OCI-LY7 (cell line): ENCODE measurements around the gene FOXJ3. TPM values are rescaled to one million over a fixed set of nuclear protein-coding genes. Genes with fewer than 3 reads are reported as not detected.

Experiments used
- BruUV-seq: library from RNA; stranded (reverse); fragments of 400-500 nt; replicated peaks from 2 replicates; lab custom pipeline; 2021; lab: Mats Ljungman, UMichigan
- CTCF ChIA-PET: fragments of 300-600 bp; sonication (Branson Sonifier 250); formaldehyde crosslinking; loops from one replicate; lab custom pipeline; 2022; ENCODE audit warnings: antibody characterized with exemption; ENCODE audit not compliant: unreplicated experiment; lab: Charles Lee
- POLR2A ChIA-PET: fragments of 300-600 bp; sonication (Branson Sonifier 250); formaldehyde crosslinking; loops from one replicate; lab custom pipeline; 2022; ENCODE audit warnings: antibody characterized with exemption; lab: Charles Lee
- DNase-seq: peaks from one replicate; pipeline ENCODE4 v3.0.0-alpha.2; 2015; ENCODE audit warnings: low spot score
- H2AFZ ChIP-seq: fragments of 200-600 bp; sonication (generic), shearing (Covaris generic); 2 replicates; pipeline ENCODE4 v1.6.1; 2014; ENCODE audit warnings: mild to moderate bottlenecking, antibody characterized with exemption, low read length, moderate library complexity
- H3K27ac ChIP-seq: fragments of 200-600 bp; sonication (generic); 2 replicates; pipeline ENCODE4 v1.5.1; 2014; ENCODE audit warnings: mixed run types, low read depth, mild to moderate bottlenecking, moderate library complexity, low read length, inconsistent platforms; ENCODE audit not compliant: poor library complexity, severe bottlenecking
- H3K36me3 ChIP-seq: fragments of 200-600 bp; sonication (generic); 2 replicates; pipeline ENCODE4 v1.6.1; 2014; ENCODE audit warnings: mild to moderate bottlenecking, antibody characterized with exemption, low read length, moderate library complexity, mixed read lengths; ENCODE audit not compliant: insufficient read depth
- H3K4me1 ChIP-seq: fragments of 200-600 bp; sonication (generic); 2 replicates; pipeline ENCODE4 v1.5.1; 2014; ENCODE audit warnings: mild to moderate bottlenecking, low read length; ENCODE audit not compliant: insufficient read depth, poor library complexity, severe bottlenecking
- H3K4me2 ChIP-seq: fragments of 200-600 bp; sonication (generic); 2 replicates; pipeline ENCODE4 v1.6.1; 2014; ENCODE audit warnings: mild to moderate bottlenecking, low read length
- H3K4me3 ChIP-seq: fragments of 200-600 bp; sonication (generic); 2 replicates; pipeline ENCODE4 v1.5.1; 2014; ENCODE audit warnings: mild to moderate bottlenecking, low read depth, low read length; ENCODE audit not compliant: poor library complexity, severe bottlenecking
- H3K79me2 ChIP-seq: fragments of 200-600 bp; sonication (generic); 2 replicates; pipeline ENCODE4 v1.6.1; 2016; ENCODE audit warnings: low read depth, mild to moderate bottlenecking, low read length, moderate library complexity, mixed read lengths; ENCODE audit not compliant: insufficient read depth
- H3K9me2 ChIP-seq: fragments of 200-600 bp; sonication (generic); 2 replicates; pipeline ENCODE4 v1.6.1; 2016; ENCODE audit warnings: mild to moderate bottlenecking, low read length, mixed read lengths; ENCODE audit not compliant: insufficient read depth
- H3K9me3 ChIP-seq: fragments of 200-600 bp; sonication (generic); 2 replicates; pipeline ENCODE4 v1.6.1; 2014; ENCODE audit warnings: mild to moderate bottlenecking, mixed run types, low read length, mixed read lengths
- H4K20me1 ChIP-seq: fragments of 200-600 bp; sonication (generic); 2 replicates; pipeline ENCODE4 v1.6.1; 2014; ENCODE audit warnings: mild to moderate bottlenecking, antibody characterized with exemption, low read length, moderate library complexity, mixed read lengths; ENCODE audit not compliant: insufficient read depth
- CTCF ChIP-seq: fragments of 200-600 bp; sonication (generic); conservative IDR thresholded peaks from 2 replicates; pipeline ENCODE4 v1.5.1; 2014; ENCODE audit warnings: mild to moderate bottlenecking, antibody characterized with exemption, low read length, moderate library complexity, mixed read lengths
- EZH2phosphoT487 ChIP-seq: fragments of 200-600 bp; sonication (generic); IDR thresholded peaks from 2 replicates; pipeline ENCODE4 v1.6.1; 2018; ENCODE audit warnings: low read depth, borderline replicate concordance, mild to moderate bottlenecking, mixed run types, antibody characterized with exemption, low read length, moderate library complexity, mixed read lengths
- intact Hi-C: fragments of 100-400 bp; cut with micrococcal nuclease; formaldehyde crosslinking; loops from one replicate; pipeline ENCODE4 v1.10.0; 2022; ENCODE audit not compliant: unreplicated experiment
- total RNA-seq, 2 experiments: library from RNA; depleted of rRNA in 1 of 2; stranded (reverse); fragments of >200 nt in 1 of 2; shearing (Covaris generic) in 1 of 2; gene quantifications; 2 replicates each; pipeline ENCODE4 v1.2.3, GENCODE V29; 2014 to 2022

Gene FOXJ3
- total RNA-seq, 2 experiments from 2014 or later, result 34.8 to 43.1 TPM

GRCh38 chr1:42164551-42165420 lies 170.2 kb downstream of the FOXJ3 start, which contains the start of gene GUCA2A:
TSS of gene GUCA2A (minus strand) at chr1:42164745. CDS start at chr1:42164712, 33 bp downstream.
- TF ChIP-seq CTCF, result no peak
- no peak for TF ChIP-seq EZH2phosphoT487
- no peaks in the 10 kb centered on the region for H3K36me3 ChIP-seq
- no peaks in the 10 kb centered on the region for H3K4me1 ChIP-seq
- no peaks in the 10 kb centered on the region for H3K9me2 ChIP-seq
- no peak within 1 kb of the TSS for H3K4me2 ChIP-seq
- no peak within 1 kb of the TSS for H3K27ac ChIP-seq
- intact Hi-C loops, result no loop called here
- no TSS peak for BruUV-seq
- H2AFZ ChIP-seq, result no peak within 1 kb of the TSS
- ChIA-PET POLR2A (no interaction called here), CTCF (no interaction called here)
- no peaks in the 10 kb centered on the region for H4K20me1 ChIP-seq
- no peaks in the 10 kb centered on the region for H3K79me2 ChIP-seq
- H3K9me3 ChIP-seq, result no peaks in the 10 kb centered on the region
- H3K4me3 ChIP-seq, result no peak within 1 kb of the TSS
- no peak for DNase-seq

- TF ChIP-seq EZH2phosphoT487 (no peak), CTCF (no peak)
- DNase-seq, result no peak
- POLR2A ChIA-PET, result no interaction called here
- Histone ChIP-seq H3K4me3 (no peak overlapping the region), H4K20me1 (no peaks in the 10 kb centered on the region), H3K36me3 (no peaks in the 10 kb centered on the region), H3K9me3 (no peaks in the 10 kb centered on the region), H3K9me2 (no peaks in the 10 kb centered on the region), H3K27ac (no peak overlapping the region), H2AFZ (no peak overlapping the region), H3K79me2 (no peaks in the 10 kb centered on the region), H3K4me2 (no peak overlapping the region), H3K4me1 (no peaks in the 10 kb centered on the region)
- CTCF ChIA-PET, result no interaction called here
- no TSS peak for BruUV-seq
- intact Hi-C loops, result no loop called here
These were observed 171.2 kb downstream of the FOXJ3 start for GRCh38 chr1:42163536-42164503.
